Natural killer cell (primary cell): ENCODE measurements around the gene TRMT10B. TPM values are rescaled to one million over a fixed set of nuclear protein-coding genes. Genes with fewer than 3 reads are reported as not detected.

Source experiments
- ATAC-seq, 3 donors: fragments of 150-1000 bp in 2 of 3; fragments of 200-7000 bp in 1 of 3; cut with Tn5 transposase; 1 replicate in 1 of 3; 2 replicates in 2 of 3; pipeline ENCODE4 v1.10.0; 2021; ENCODE audit warnings: mild to moderate bottlenecking in 2 of 3, moderate library complexity in 2 of 3
- DNase-seq, 2 donors: peaks; one replicate each; pipeline versions ENCODE4 v3.0.0 to v3.0.0-alpha.2; 2013 to 2021; ENCODE audit warnings: mixed read lengths in 1 of 2
- H3K27ac ChIP-seq: one replicate; pipeline ENCODE4 v1.5.1; 2013; ENCODE audit warnings: mild to moderate bottlenecking, low read length
- H3K27me3 ChIP-seq: one replicate; pipeline ENCODE4 v1.6.1; 2013; ENCODE audit warnings: low read length; ENCODE audit not compliant: control insufficient read depth, insufficient read depth
- H3K36me3 ChIP-seq: one replicate; pipeline ENCODE4 v1.6.1; 2013; ENCODE audit warnings: low read length; ENCODE audit not compliant: control insufficient read depth, insufficient read depth
- H3K4me1 ChIP-seq: one replicate; pipeline ENCODE4 v1.6.1; 2013; ENCODE audit warnings: low read length; ENCODE audit not compliant: control insufficient read depth, insufficient read depth
- H3K4me3 ChIP-seq: one replicate; pipeline ENCODE4 v1.5.1; 2013; ENCODE audit warnings: low read length
- H3K9me3 ChIP-seq: one replicate; pipeline ENCODE4 v1.6.1; 2013; ENCODE audit warnings: low read length; ENCODE audit not compliant: control insufficient read depth, insufficient read depth
- H3K27ac Mint-ChIP-seq, 2 donors: one replicate each; pipeline ENCODE4 v1.8.0; 2022; ENCODE audit warnings: mild to moderate bottlenecking in 2 of 2, mixed read lengths in 2 of 2, moderate library complexity in 1 of 2
- H3K27me3 Mint-ChIP-seq, 2 donors: one replicate each; pipeline ENCODE4 v1.8.0; 2022; ENCODE audit warnings: low read depth in 2 of 2, mixed read lengths in 2 of 2
- H3K36me3 Mint-ChIP-seq: one replicate; pipeline ENCODE4 v1.8.0; 2022; ENCODE audit warnings: mixed read lengths
- H3K4me1 Mint-ChIP-seq, 2 donors: one replicate each; pipeline ENCODE4 v1.8.0; 2022; ENCODE audit warnings: mixed read lengths in 2 of 2
- H3K4me3 Mint-ChIP-seq: one replicate; pipeline ENCODE4 v1.8.0; 2022; ENCODE audit warnings: mild to moderate bottlenecking, moderate library complexity, mixed read lengths
- H3K9me3 Mint-ChIP-seq, 2 donors: one replicate each; pipeline ENCODE4 v1.8.0; 2022; ENCODE audit warnings: mixed read lengths in 2 of 2
- CTCF ChIP-seq: fragments of 200-600 bp; IDR thresholded peaks from one replicate; pipeline ENCODE4 v1.8.0; 2022; ENCODE audit warnings: antibody characterized with exemption
- WGBS: methylation state at CpG from one replicate; pipeline ENCODE4 v1.1.7; 2013; ENCODE audit warnings: missing lambda C conversion rate; ENCODE audit not compliant: insufficient coverage; 5-methylcytosine and 5-hydroxymethylcytosine counted together
- intact Hi-C: fragments of 100-400 bp; cut with micrococcal nuclease; formaldehyde crosslinking; loops from one replicate; pipeline ENCODE4 v1.14.2; 2022
- total RNA-seq, 4 donors: library from RNA; stranded (reverse); fragments of 120-200 nt in 1 of 4; gene quantifications; one replicate each; pipeline versions ENCODE4 v1.2.3 to v1.2.4, GENCODE V29; 2013 to 2022

TRMT10B gene
- total RNA-seq, 3 donors from 2014 or later (not counting 1 experiment from before 2014, with no cell fraction given): 13.2 to 15.4 (median 13.3) TPM

GRCh38 chr9:37827483-37828165 lies 74.0 kb downstream of the TRMT10B start:
- Histone ChIP-seq H3K4me3 (no peak overlapping the region), H3K9me3 (no peaks in the 10 kb centered on the region), H3K4me1 (no peaks in the 10 kb centered on the region), H3K27ac (no peak overlapping the region), H3K27me3 (no peaks in the 10 kb centered on the region), H3K36me3 (peaks cover 19% of the 10 kb centered on the region)
- DNase-seq: no peak
- Mint-ChIP-seq H3K9me3 (no peaks in the 10 kb centered on the region), H3K36me3 (peaks cover 9% of the 10 kb centered on the region), H3K4me1 (peaks cover 0 to 4% of the 10 kb centered on the region in 2 donors), H3K4me3 (no peak overlapping the region), H3K27ac (no peak overlapping the region), H3K27me3 (no peaks in the 10 kb centered on the region)
- 98% methylated on average over 4 of the region's 4 CpGs for WGBS
- ATAC-seq: no peak
- intact Hi-C loops: no loop called here
- TF ChIP-seq CTCF: no peak

Other genes starting within 250 kb of the TRMT10B start
- gene FBXO10, start 177.4 kb upstream of the TRMT10B start, total RNA-seq: 1 to 10 TPM; 1.7 to 2.2 (median 2.1) TPM
- gene TOMM5, start 161.2 kb upstream of the TRMT10B start, total RNA-seq: 10 to 100 TPM; 29.3 to 38.9 (median 36.7) TPM
- gene FRMPD1, start 102.9 kb upstream of the TRMT10B start, total RNA-seq: not detected
- gene EXOSC3, start 31.3 kb downstream of the TRMT10B start, total RNA-seq: 10 to 100 TPM; 20.3 to 42.7 (median 24.5) TPM
- gene DCAF10, start 47.0 kb downstream of the TRMT10B start, total RNA-seq: 10 to 100 TPM; 12.9 to 21.0 (median 18.5) TPM
- 10 to 100 TPM; 22.2 to 35.4 (median 33.7) TPM for gene SLC25A51, start 150.3 kb downstream of the TRMT10B start, total RNA-seq